H1 (cell line): ENCODE measurements around the gene ESR1. TPM values are rescaled to one million over a fixed set of nuclear protein-coding genes. Genes with fewer than 3 reads are reported as not detected.

ENCODE experiments used
- CTCF ChIA-PET: fragments of 300-600 bp; sonication (Branson Sonifier 250); formaldehyde crosslinking; loops from one replicate; lab custom pipeline; 2021; ENCODE audit not compliant: partially characterized antibody; lab: Charles Lee
- POLR2A ChIA-PET: fragments of 300-600 bp; sonication (Branson Sonifier 250); formaldehyde crosslinking; loops from one replicate; lab custom pipeline; 2021; ENCODE audit warnings: inconsistent platforms; ENCODE audit not compliant: partially characterized antibody; lab: Charles Lee
- DNase-seq, 2 experiments: peaks; one replicate each; pipeline versions ENCODE4 v3.0.0 to v3.0.0-alpha.2; 2010 to 2022; ENCODE audit warnings: low spot score in 2 of 2, low read depth in 1 of 2, mixed read lengths in 1 of 2
- FAIRE-seq: peaks from 2 replicates; lab custom pipeline; 2011; peaks lifted over from hg19 to GRCh38; lab: Jason Lieb, UNC
- H2AFZ ChIP-seq: 2 replicates; pipeline ENCODE4 v1.8.1; 2012; ENCODE audit warnings: low read length, inconsistent platforms
- H2AK5ac ChIP-seq: 2 replicates; pipeline ENCODE4 v1.6.1; 2013; ENCODE audit warnings: low read depth, low read length
- H2BK120ac ChIP-seq: replicated peaks from 2 replicates; pipeline ENCODE3; 2013; ENCODE audit warnings: low read depth, low read length, inconsistent platforms
- H2BK12ac ChIP-seq: 2 replicates; pipeline ENCODE4 v1.6.1; 2013; ENCODE audit warnings: low read depth, low read length
- H2BK15ac ChIP-seq: 2 replicates; pipeline ENCODE4 v1.6.1; 2013; ENCODE audit warnings: low read length
- H2BK20ac ChIP-seq: 2 replicates; pipeline ENCODE4 v1.6.1; 2013; ENCODE audit warnings: low read length
- H2BK5ac ChIP-seq: 2 replicates; pipeline ENCODE4 v1.6.1; 2013; ENCODE audit warnings: low read depth, low read length
- H3K14ac ChIP-seq: 2 replicates; pipeline ENCODE4 v1.6.1; 2013; ENCODE audit warnings: inconsistent platforms; ENCODE audit not compliant: insufficient read length
- H3K18ac ChIP-seq: 2 replicates; pipeline ENCODE4 v1.6.1; 2013; ENCODE audit warnings: low read length; ENCODE audit errors: extremely low read depth
- H3K23ac ChIP-seq: 2 replicates; pipeline ENCODE4 v1.6.1; 2013; ENCODE audit warnings: inconsistent platforms; ENCODE audit not compliant: insufficient read length
- H3K23me2 ChIP-seq: 2 replicates; pipeline ENCODE4 v1.6.1; 2013; ENCODE audit warnings: low read depth, low read length
- H3K27ac ChIP-seq: 2 replicates; pipeline ENCODE4 v1.6.1; 2011; ENCODE audit warnings: low read depth, low read length, inconsistent platforms
- H3K27me3 ChIP-seq, 4 experiments: replicated peaks in 1 of 4; 1 replicate in 1 of 4; 2 replicates in 3 of 4; pipeline versions ENCODE4 v1.6.1 to v1.8.1; 2011 to 2013; ENCODE audit warnings: low read length in 3 of 4, mild to moderate bottlenecking in 3 of 4, inconsistent platforms in 2 of 4, mixed read lengths in 2 of 4, moderate library complexity in 1 of 4; ENCODE audit not compliant: control insufficient read depth in 3 of 4, insufficient read depth in 3 of 4; ENCODE audit errors: extremely low read depth in 1 of 4
- H3K36me3 ChIP-seq, 4 experiments: 2 replicates each; pipeline versions ENCODE4 v1.6.1 to v1.8.1; 2011 to 2013; ENCODE audit warnings: mild to moderate bottlenecking in 4 of 4, low read length in 3 of 4, moderate library complexity in 2 of 4, control low read depth in 1 of 4, inconsistent platforms in 1 of 4; ENCODE audit not compliant: insufficient read depth in 4 of 4, control insufficient read depth in 2 of 4
- H3K4ac ChIP-seq: replicated peaks from 2 replicates; pipeline ENCODE3; 2013; ENCODE audit warnings: low read length, low read depth, mixed read lengths, inconsistent platforms; ENCODE audit not compliant: insufficient read length
- H3K4me1 ChIP-seq, 4 experiments: replicated peaks in 1 of 4; 1 replicate in 1 of 4; 2 replicates in 3 of 4; pipeline versions ENCODE4 v1.6.1 to v1.8.1; 2011 to 2013; ENCODE audit warnings: low read length in 3 of 4, inconsistent platforms in 2 of 4, mixed read lengths in 1 of 4; ENCODE audit not compliant: insufficient read depth in 4 of 4, control insufficient read depth in 3 of 4
- H3K4me2 ChIP-seq, 2 experiments: 2 replicates each; pipeline versions ENCODE4 v1.6.1 to v1.8.1; 2011 to 2013; ENCODE audit warnings: low read depth in 2 of 2, low read length in 2 of 2, control low read depth in 1 of 2, inconsistent platforms in 1 of 2, mild to moderate bottlenecking in 1 of 2; ENCODE audit not compliant: insufficient read depth in 1 of 2
- H3K4me3 ChIP-seq, 4 experiments: fragments of 200-600, 300-600 bp in 1 of 4; sonication (generic), shearing (Covaris generic), sonication (Bioruptor Twin) in 1 of 4; 2 replicates each; pipeline versions ENCODE4 v1.5.1 to v1.8.1; 2011 to 2016; ENCODE audit warnings: low read length in 4 of 4, low read depth in 3 of 4, control low read depth in 2 of 4, inconsistent platforms in 2 of 4, mild to moderate bottlenecking in 2 of 4, mixed read lengths in 1 of 4, moderate library complexity in 1 of 4; ENCODE audit not compliant: insufficient read depth in 2 of 4; ENCODE audit errors: extremely low read depth in 1 of 4
- H3K56ac ChIP-seq: replicated peaks from 2 replicates; pipeline ENCODE3; 2013; ENCODE audit warnings: low read depth, mild to moderate bottlenecking, mixed read lengths, low read length, inconsistent platforms; ENCODE audit not compliant: insufficient read length
- H3K79me1 ChIP-seq: 2 replicates; pipeline ENCODE4 v1.6.1; 2013; ENCODE audit warnings: low read depth, low read length, control low read depth
- H3K79me2 ChIP-seq, 2 experiments: 2 replicates each; pipeline versions ENCODE4 v1.6.1 to v1.8.1; 2012 to 2013; ENCODE audit warnings: low read length in 2 of 2, mild to moderate bottlenecking in 2 of 2, inconsistent platforms in 1 of 2; ENCODE audit not compliant: insufficient read depth in 2 of 2, control insufficient read depth in 1 of 2
- H3K9ac ChIP-seq, 4 experiments: replicated peaks in 1 of 4; 1 replicate in 1 of 4; 2 replicates in 3 of 4; pipeline versions ENCODE4 v1.6.1 to v1.8.1; 2011 to 2013; ENCODE audit warnings: low read depth in 3 of 4, low read length in 3 of 4, control low read depth in 2 of 4, mild to moderate bottlenecking in 2 of 4, moderate library complexity in 2 of 4, inconsistent platforms in 1 of 4; ENCODE audit errors: extremely low read depth in 1 of 4
- H3K9me3 ChIP-seq, 2 experiments: 2 replicates each; pipeline versions ENCODE4 v1.6.1 to v1.8.1; 2012 to 2013; ENCODE audit warnings: mild to moderate bottlenecking in 2 of 2, moderate library complexity in 2 of 2, control low read depth in 1 of 2, inconsistent platforms in 1 of 2, low read depth in 1 of 2, low read length in 1 of 2, mixed read lengths in 1 of 2; ENCODE audit not compliant: insufficient read depth in 2 of 2
- H4K20me1 ChIP-seq, 2 experiments: replicated peaks in 1 of 2; 2 replicates each; pipeline versions ENCODE3 to v1.8.1; 2011 to 2013; ENCODE audit warnings: inconsistent platforms in 2 of 2, low read length in 2 of 2, mild to moderate bottlenecking in 1 of 2; ENCODE audit not compliant: insufficient read depth in 2 of 2, control insufficient read depth in 1 of 2
- H4K5ac ChIP-seq: 2 replicates; pipeline ENCODE4 v1.6.1; 2013; ENCODE audit warnings: low read length, low read depth, mixed read lengths, inconsistent platforms; ENCODE audit not compliant: insufficient read length
- H4K8ac ChIP-seq: 2 replicates; pipeline ENCODE4 v1.8.0; 2013; ENCODE audit warnings: mild to moderate bottlenecking, moderate library complexity, low read length, inconsistent platforms; ENCODE audit not compliant: insufficient read depth; ENCODE audit errors: extremely low read depth
- H4K91ac ChIP-seq: replicated peaks from 2 replicates; pipeline ENCODE3; 2013; ENCODE audit warnings: low read length, mixed read lengths, inconsistent platforms; ENCODE audit not compliant: insufficient read length
- ASH2L ChIP-seq: fragments of 200-600, 300-600 bp; sonication (generic); IDR thresholded peaks from one replicate; pipeline ENCODE4 v1.7.1; 2017; ENCODE audit warnings: low read length
- BACH1 ChIP-seq: IDR thresholded peaks from 2 replicates; pipeline ENCODE4 v1.6.1; 2012; ENCODE audit warnings: low read length, improper control_type of control experiment
- CBX8 ChIP-seq: fragments of 300-800, 300-1000 bp; sonication (generic); IDR thresholded peaks from 2 replicates; pipeline ENCODE4 v1.7.1; 2016; ENCODE audit warnings: low read depth, low read length, borderline replicate concordance
- CHD2 ChIP-seq: IDR thresholded peaks from 2 replicates; pipeline ENCODE4 v1.6.1; 2012; ENCODE audit warnings: low read length, improper control_type of control experiment
- CTBP2 ChIP-seq: IDR thresholded peaks from 2 replicates; pipeline ENCODE4 v1.7.0; 2011; ENCODE audit warnings: borderline replicate concordance, mild to moderate bottlenecking, moderate library complexity, mixed read lengths, low read length; ENCODE audit not compliant: insufficient read depth, insufficient read length
- EP300 ChIP-seq, 2 experiments: IDR thresholded peaks; 1 replicate in 1 of 2; 2 replicates in 1 of 2; pipeline ENCODE4 v1.6.1; 2011 to 2012; ENCODE audit warnings: low read depth in 2 of 2, low read length in 2 of 2, mild to moderate bottlenecking in 2 of 2, borderline replicate concordance in 1 of 2, inconsistent platforms in 1 of 2, moderate library complexity in 1 of 2
- HDAC2 ChIP-seq, 2 experiments: fragments of 300-600 bp in 1 of 2; sonication (generic) in 1 of 2; IDR thresholded peaks; 2 replicates each; pipeline ENCODE4 v1.6.1; 2011 to 2012; ENCODE audit warnings: low read depth in 2 of 2, low read length in 2 of 2, mild to moderate bottlenecking in 2 of 2, moderate library complexity in 2 of 2, borderline replicate concordance in 1 of 2, inconsistent platforms in 1 of 2
- MAX ChIP-seq: IDR thresholded peaks from 2 replicates; pipeline ENCODE4 v1.6.1; 2012; ENCODE audit warnings: inconsistent platforms
- POLR2AphosphoS5 ChIP-seq: IDR thresholded peaks from 2 replicates; pipeline ENCODE4 v1.6.1; 2011; ENCODE audit warnings: low read depth, low read length
- POU5F1 ChIP-seq: IDR thresholded peaks from 2 replicates; pipeline ENCODE4 v1.6.1; 2011; ENCODE audit warnings: low read depth, mild to moderate bottlenecking, low read length, moderate library complexity
- RXRA ChIP-seq: IDR thresholded peaks from 2 replicates; pipeline ENCODE4 v1.6.1; 2011; ENCODE audit warnings: low read depth, mild to moderate bottlenecking, low read length, moderate library complexity; ENCODE audit not compliant: insufficient read depth
- SP4 ChIP-seq: IDR thresholded peaks from 2 replicates; pipeline ENCODE4 v1.6.1; 2012; ENCODE audit warnings: low read length, inconsistent platforms
- SRF ChIP-seq: IDR thresholded peaks from 2 replicates; pipeline ENCODE4 v1.6.1; 2011; ENCODE audit warnings: mild to moderate bottlenecking, low read depth, low read length, moderate library complexity
- SUZ12 ChIP-seq: fragments of 200-600 bp; sonication (generic); IDR thresholded peaks from 2 replicates; pipeline ENCODE4 v1.6.1; 2012; ENCODE audit warnings: mild to moderate bottlenecking, inconsistent platforms, low read length, moderate library complexity, mixed read lengths
- TCF12 ChIP-seq: IDR thresholded peaks from 2 replicates; pipeline ENCODE4 v1.6.1; 2011; ENCODE audit warnings: low read depth, mild to moderate bottlenecking, low read length
- WGBS, 2 experiments: shearing (Covaris generic) in 1 of 2; methylation state at CpG; one replicate each; pipeline versions ENCODE4 v1.1.6 to v1.1.7; 2013 to 2015; ENCODE audit warnings: low lambda C conversion rate in 2 of 2, mixed read lengths in 2 of 2, inconsistent platforms in 1 of 2, low coverage in 1 of 2, missing lambda C conversion rate in 1 of 2; ENCODE audit not compliant: insufficient replicate concordance in 2 of 2, insufficient coverage in 1 of 2, insufficient read length in 1 of 2; ENCODE audit errors: extremely low coverage in 1 of 2, missing lambda C conversion rate in 1 of 2; 5-methylcytosine and 5-hydroxymethylcytosine counted together
- polyA plus RNA-seq, 7 experiments: library from polyadenylated mRNA; depleted of rRNA in 3 of 7; stranded (reverse) in 5 of 7; unstranded in 2 of 7; fragments of >200 nt in 5 of 7; fragments of 200-250 nt in 2 of 7; gene quantifications; 1 replicate in 5 of 7; 2 replicates in 1 of 7; 4 replicates in 1 of 7; pipeline versions ENCODE4 v1.2.1 to v1.2.3, GENCODE V29; 2011 to 2013; ENCODE audit warnings: missing spikeins in 2 of 7, mixed read lengths in 2 of 7
- total RNA-seq: library from RNA; stranded (reverse); fragmentation: NEBNext Ultra II Directional; extraction: Animal tissue kit (Norgen Biotek cat#: 25700); gene quantifications from 2 replicates; pipeline ENCODE4 v1.2.1, GENCODE V29; 2021

ESR1 gene
- total and polyA plus RNA-seq, 2 of the 8 experiments (the other 6 are each of a cell fraction or from before 2014, with no cell fraction given) = 0.03 to 0.17 TPM

GRCh38 chr6:151814614-151815013 lies 7.1 kb downstream of the ESR1 start:
- Histone ChIP-seq H4K20me1 (peaks cover 0 to 1% of the 10 kb centered on the region in 2 experiments), H4K5ac (no peak overlapping the region), H4K8ac (no peak overlapping the region), H3K4me1 (no peaks in the 10 kb centered on the region), H3K4me2 (no peak overlapping the region), H3K9me3 (no peaks in the 10 kb centered on the region), H3K56ac (no peak overlapping the region), H2BK120ac (no peak overlapping the region), H3K4ac (no peak overlapping the region), H3K79me2 (no peaks in the 10 kb centered on the region), H3K27ac (no peak overlapping the region), H2BK5ac (no peak overlapping the region), H2AFZ (no peak overlapping the region), H2BK12ac (no peak overlapping the region), H3K23me2 (no peaks in the 10 kb centered on the region), H3K36me3 (no peaks in the 10 kb centered on the region), H3K9ac (no peak overlapping the region), H2BK15ac (no peak overlapping the region), H2BK20ac (no peak overlapping the region), H3K23ac (no peak overlapping the region), H3K18ac (no peak overlapping the region), H3K79me1 (no peaks in the 10 kb centered on the region), H2AK5ac (no peak overlapping the region), H3K27me3 (peaks cover 0 to 7% (median 3%) of the 10 kb centered on the region in 4 experiments; a peak in 4 of 7 replicates), H3K4me3 (no peak overlapping the region), H4K91ac (no peak overlapping the region), H3K14ac (no peak overlapping the region)
- CTCF ChIA-PET = no interaction called here
- no peak for FAIRE-seq
- DNase-seq = no peak
- POLR2A ChIA-PET = no interaction called here
- WGBS, 2 experiments = 89% methylated on average over 1 of the region's 1 CpG; no CpG with 5 or more reads in 1 of the 2 experiments
- TF ChIP-seq CTBP2 (no peak), POLR2AphosphoS5 (no peak), POU5F1 (no peak), HDAC2 (IDR thresholded peaks at IDR 0.05; ENCODE audit: borderline replicate concordance in 1 of 2, low read depth in 2 of 2, low read length in 2 of 2) (no peak), EP300 (IDR thresholded peaks at IDR 0.05; ENCODE audit: borderline replicate concordance in 1 of 2, low read depth in 2 of 2, low read length in 2 of 2) (no peak), SUZ12 (no peak), RXRA (no peak), CBX8 (no peak), SP4 (no peak), SRF (no peak), BACH1 (no peak), TCF12 (no peak), MAX (no peak), CHD2 (no peak), ASH2L (no peak)
